HepG2 (cell line): Measurements from ENCODE around the gene CISD1.

Experiments used
- EZH2 ChIP-seq: conservative IDR thresholded peaks from 2 replicates; pipeline ENCODE4 v1.6.1; 2012; ENCODE audit warnings: mild to moderate bottlenecking, low read depth, low read length, moderate library complexity
- FIP1L1 ChIP-seq: fragments of 200-400 bp; formaldehyde crosslinking; IDR thresholded peaks from 2 replicates; pipeline ENCODE4 v1.6.1; 2018; ENCODE audit warnings: low read depth, mild to moderate bottlenecking, low read length, moderate library complexity, borderline replicate concordance; ENCODE audit not compliant: insufficient read depth
- FOXO4 ChIP-seq: sonication (generic); formaldehyde crosslinking; conservative IDR thresholded peaks from 2 replicates; pipeline ENCODE4 v1.8.1; 2023; ENCODE audit warnings: missing genetic modification reagents
- GFI1 ChIP-seq: sonication (generic); formaldehyde crosslinking; IDR thresholded peaks from 2 replicates; pipeline ENCODE4 v1.5.0; 2020; ENCODE audit warnings: missing genetic modification reagents, mild to moderate bottlenecking, borderline replicate concordance
- PATZ1 ChIP-seq: sonication (generic); formaldehyde crosslinking; IDR thresholded peaks from 2 replicates; pipeline ENCODE4 v1.4.0; 2020; ENCODE audit warnings: missing genetic modification reagents
- POLR2A ChIP-seq, 2 experiments: IDR thresholded peaks; 2 replicates each; pipeline ENCODE4 v1.6.1; 2011; ENCODE audit warnings: low read depth in 2 of 2, low read length in 2 of 2, mild to moderate bottlenecking in 1 of 2, moderate library complexity in 1 of 2; ENCODE audit not compliant: insufficient read depth in 1 of 2
- POLR2G ChIP-seq: fragments of 200-400 bp; formaldehyde crosslinking; IDR thresholded peaks from 2 replicates; pipeline ENCODE4 v1.6.1; 2018; ENCODE audit warnings: mild to moderate bottlenecking, low read depth, low read length, moderate library complexity
- ZMYM2 ChIP-seq: sonication (generic); formaldehyde crosslinking; IDR thresholded peaks from 2 replicates; pipeline ENCODE4 v1.8.0; 2022; ENCODE audit warnings: mild to moderate bottlenecking, missing genetic modification reagents
- ZSCAN9 ChIP-seq: IDR thresholded peaks from 2 replicates; pipeline ENCODE4 v1.6.1; 2016; ENCODE audit warnings: borderline replicate concordance
- TF ChIP-seq, protein P1 (sequence below): sonication (generic); formaldehyde crosslinking; IDR thresholded peaks from 2 replicates; pipeline ENCODE4 v1.5.0; 2020; ENCODE audit warnings: mild to moderate bottlenecking, missing genetic modification reagents, moderate library complexity

- TF ChIP-seq FIP1L1 = no peak
- TF ChIP-seq, protein P1, sequence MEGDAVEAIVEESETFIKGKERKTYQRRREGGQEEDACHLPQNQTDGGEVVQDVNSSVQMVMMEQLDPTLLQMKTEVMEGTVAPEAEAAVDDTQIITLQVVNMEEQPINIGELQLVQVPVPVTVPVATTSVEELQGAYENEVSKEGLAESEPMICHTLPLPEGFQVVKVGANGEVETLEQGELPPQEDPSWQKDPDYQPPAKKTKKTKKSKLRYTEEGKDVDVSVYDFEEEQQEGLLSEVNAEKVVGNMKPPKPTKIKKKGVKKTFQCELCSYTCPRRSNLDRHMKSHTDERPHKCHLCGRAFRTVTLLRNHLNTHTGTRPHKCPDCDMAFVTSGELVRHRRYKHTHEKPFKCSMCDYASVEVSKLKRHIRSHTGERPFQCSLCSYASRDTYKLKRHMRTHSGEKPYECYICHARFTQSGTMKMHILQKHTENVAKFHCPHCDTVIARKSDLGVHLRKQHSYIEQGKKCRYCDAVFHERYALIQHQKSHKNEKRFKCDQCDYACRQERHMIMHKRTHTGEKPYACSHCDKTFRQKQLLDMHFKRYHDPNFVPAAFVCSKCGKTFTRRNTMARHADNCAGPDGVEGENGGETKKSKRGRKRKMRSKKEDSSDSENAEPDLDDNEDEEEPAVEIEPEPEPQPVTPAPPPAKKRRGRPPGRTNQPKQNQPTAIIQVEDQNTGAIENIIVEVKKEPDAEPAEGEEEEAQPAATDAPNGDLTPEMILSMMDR (CRISPR knock-in tag) = no peak
- TF ChIP-seq GFI1 = no peak
- no peak for TF ChIP-seq POLR2A (IDR thresholded peaks at IDR 0.05; ENCODE audit: insufficient read depth in 1 of 2, low read depth in 2 of 2, low read length in 2 of 2)
- no peak for TF ChIP-seq ZMYM2 (CRISPR knock-in tag)
- TF ChIP-seq POLR2G = no peak
- no peak for TF ChIP-seq EZH2
- TF ChIP-seq PATZ1 (CRISPR knock-in tag) = no peak
- no peak for TF ChIP-seq FOXO4 (CRISPR knock-in tag)
- TF ChIP-seq ZSCAN9 (CRISPR knock-in tag) = no peak
Observed at GRCh38 chr10:58258977-58259692, 9.8 kb upstream of the CISD1 start.
